ENCODE results near the gene C12orf57. TPM values are rescaled to one million over a fixed set of nuclear protein-coding genes. Genes with fewer than 3 reads are reported as not detected.

C12orf57 gene
- total RNA-seq, 1 experiment from 2014 or later, result not detected

DNA sequence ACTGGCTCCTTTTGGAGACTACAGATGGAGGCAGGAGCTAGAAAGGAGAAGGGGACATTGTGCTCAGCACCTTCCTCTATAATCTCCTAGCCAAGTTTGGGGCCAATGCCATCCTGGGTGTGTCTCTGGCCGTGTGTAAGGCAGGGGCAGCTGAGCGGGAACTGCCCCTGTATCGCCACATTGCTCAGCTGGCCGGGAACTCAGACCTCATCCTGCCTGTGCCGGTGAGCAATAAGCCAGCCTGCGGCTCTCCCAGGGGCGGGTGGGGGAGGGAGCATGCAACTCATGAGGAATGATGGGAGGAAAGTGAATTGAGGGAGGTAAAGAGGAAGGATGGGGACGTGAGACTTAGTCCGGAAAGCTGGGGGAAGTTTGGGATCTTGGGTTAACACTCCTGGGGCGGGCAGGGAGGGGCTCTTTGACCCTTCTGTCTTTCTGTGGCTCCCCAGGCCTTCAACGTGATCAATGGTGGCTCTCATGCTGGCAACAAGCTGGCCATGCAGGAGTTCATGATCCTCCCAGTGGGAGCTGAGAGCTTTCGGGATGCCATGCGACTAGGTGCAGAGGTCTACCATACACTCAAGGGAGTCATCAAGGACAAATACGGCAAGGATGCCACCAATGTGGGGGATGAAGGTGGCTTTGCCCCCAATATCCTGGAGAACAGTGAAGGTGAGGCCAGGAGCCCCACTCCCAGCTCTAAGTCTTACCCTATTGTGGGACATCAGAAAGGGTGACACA, 26.2 kb upstream of the C12orf57 start:
- DNase-seq (ENCODE audit: low spot score), result no peak

DNA sequence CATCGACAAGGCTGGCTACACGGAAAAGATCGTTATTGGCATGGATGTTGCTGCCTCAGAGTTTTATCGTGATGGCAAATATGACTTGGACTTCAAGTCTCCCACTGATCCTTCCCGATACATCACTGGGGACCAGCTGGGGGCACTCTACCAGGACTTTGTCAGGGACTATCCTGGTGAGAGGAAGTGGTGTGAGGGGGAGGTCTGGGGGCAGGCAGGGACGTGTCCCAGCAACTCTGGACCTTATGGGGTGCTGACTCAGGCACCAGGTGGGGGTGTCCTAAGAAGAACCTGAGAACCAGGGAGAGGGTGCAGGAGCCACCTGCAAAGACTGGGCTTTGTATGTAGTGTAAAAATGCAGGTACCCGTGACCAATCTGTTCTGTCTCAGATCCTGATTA, 24.2 kb upstream of the C12orf57 start:
- no peak for DNase-seq (ENCODE audit: low spot score)

- DNase-seq (ENCODE audit: low spot score), result no peak
Measured at GRCh38 chr12:6921539-6921938, 22.3 kb upstream of the C12orf57 start.

DNA sequence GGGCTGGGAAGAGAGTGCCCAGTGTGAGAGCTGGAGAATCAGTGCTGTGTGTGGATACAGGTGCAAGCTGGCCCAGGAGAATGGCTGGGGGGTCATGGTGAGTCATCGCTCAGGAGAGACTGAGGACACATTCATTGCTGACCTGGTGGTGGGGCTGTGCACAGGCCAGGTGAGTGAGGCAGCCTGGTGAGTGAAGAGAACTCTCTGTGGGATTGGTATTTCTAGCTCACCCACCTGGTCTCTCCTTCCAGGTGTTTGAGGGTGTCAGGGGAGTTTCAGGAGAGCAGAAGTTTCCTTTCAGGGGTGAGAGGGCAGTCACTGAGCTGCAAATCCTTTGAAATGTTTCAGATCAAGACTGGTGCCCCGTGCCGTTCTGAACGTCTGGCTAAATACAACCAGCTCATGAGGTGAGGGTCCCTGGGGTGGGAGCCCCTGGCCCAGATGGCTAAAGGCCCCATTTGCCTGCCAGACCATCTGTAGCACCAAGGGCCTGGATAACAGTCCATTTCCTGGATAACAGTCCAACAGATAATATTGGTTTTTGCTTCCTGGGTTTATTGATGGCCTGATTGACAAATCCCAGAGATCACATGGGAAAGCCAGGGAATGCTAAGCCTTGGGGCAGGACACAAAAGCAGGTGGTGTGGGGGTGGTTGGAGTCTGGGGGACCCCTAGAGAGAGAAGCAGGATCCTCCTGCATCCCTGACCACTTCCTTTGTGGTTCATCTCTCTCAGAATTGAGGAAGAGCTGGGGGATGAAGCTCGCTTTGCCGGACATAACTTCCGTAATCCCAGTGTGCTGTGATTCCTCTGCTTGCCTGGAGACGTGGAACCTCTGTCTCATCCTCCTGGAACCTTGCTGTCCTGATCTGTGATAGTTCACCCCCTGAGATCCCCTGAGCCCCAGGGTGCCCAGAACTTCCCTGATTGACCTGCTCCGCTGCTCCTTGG, 21.6 kb upstream of the C12orf57 start:
- DNase-seq (ENCODE audit: low spot score), result no peak

DNA sequence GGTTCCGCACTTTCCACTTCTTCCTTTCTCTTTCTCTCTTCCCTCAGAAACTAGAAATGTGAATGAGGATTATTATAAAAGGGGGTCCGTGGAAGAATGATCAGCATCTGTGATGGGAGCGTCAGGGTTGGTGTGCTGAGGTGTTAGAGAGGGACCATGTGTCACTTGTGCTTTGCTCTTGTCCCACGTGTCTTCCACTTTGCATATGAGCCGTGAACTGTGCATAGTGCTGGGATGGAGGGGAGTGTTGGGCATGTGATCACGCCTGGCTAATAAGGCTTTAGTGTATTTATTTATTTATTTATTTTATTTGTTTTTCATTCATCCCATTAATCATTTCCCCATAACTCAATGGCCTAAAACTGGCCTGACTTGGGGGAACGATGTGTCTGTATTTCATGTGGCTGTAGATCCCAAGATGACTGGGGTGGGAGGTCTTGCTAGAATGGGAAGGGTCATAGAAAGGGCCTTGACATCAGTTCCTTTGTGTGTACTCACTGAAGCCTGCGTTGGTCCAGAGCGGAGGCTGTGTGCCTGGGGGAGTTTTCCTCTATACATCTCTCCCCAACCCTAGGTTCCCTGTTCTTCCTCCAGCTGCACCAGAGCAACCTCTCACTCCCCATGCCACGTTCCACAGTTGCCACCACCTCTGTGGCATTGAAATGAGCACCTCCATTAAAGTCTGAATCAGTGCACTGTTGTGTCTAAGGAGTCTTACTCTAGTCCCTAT, 20.7 kb upstream of the C12orf57 start:
- no peak for DNase-seq (ENCODE audit: low spot score)

GRCh38 chr12:6923851-6924250, 20.0 kb upstream of the C12orf57 start:
- DNase-seq (ENCODE audit: low spot score), result no peak

- DNase-seq (ENCODE audit: low spot score), result no peak
Measured at GRCh38 chr12:6925239-6925539, 18.6 kb upstream of the C12orf57 start.

DNA sequence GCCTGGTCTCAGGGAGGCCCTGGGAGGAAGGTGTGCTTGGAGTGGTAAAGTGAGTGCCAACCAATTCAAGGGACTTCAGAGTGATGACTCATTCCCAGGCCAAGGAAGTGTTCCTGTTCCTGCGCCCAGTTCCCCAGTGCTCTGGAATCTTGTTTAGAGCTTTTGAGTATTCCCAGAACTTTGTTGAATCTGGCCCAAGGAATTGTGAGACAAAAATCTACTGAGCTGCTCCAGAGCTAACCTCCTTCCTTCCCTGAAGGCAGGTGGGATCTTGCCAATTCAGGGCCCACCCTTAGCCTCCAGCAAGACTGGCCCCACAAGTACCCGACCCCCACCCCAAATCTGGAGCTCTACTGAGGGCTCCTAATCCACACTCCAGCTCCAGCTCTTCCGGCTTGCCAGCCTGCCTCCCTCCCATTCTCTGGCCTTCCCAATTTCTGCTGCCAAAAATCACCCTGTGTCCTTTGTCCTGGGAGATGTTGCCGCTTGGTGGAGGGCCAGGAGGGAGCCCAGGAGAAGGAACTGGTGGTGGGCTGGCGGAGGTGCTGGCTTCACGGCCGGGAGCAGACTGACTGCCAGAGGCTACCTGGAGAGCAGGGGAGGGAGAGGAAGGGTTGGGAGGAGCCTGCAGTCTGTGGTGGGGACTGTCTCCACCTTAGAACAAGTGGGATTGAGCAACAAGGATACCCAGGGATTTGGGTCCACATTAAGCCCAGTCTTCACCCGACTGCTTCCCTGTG, 18.1 kb upstream of the C12orf57 start:
- peak; percentile 90 for DNase-seq (ENCODE audit: low spot score)

GRCh38 chr12:6927379-6928021, 16.3 kb upstream of the C12orf57 start, which contains the start of gene ATN1:
ATN1 (plus strand) TSS chr12:6927959; CDS start chr12:6934002, 6,043 bp downstream.
- no peak for DNase-seq (ENCODE audit: low spot score)

- no peak for DNase-seq (ENCODE audit: low spot score)
Measured at GRCh38 chr12:6928022-6928702, 15.7 kb upstream of the C12orf57 start.

DNA sequence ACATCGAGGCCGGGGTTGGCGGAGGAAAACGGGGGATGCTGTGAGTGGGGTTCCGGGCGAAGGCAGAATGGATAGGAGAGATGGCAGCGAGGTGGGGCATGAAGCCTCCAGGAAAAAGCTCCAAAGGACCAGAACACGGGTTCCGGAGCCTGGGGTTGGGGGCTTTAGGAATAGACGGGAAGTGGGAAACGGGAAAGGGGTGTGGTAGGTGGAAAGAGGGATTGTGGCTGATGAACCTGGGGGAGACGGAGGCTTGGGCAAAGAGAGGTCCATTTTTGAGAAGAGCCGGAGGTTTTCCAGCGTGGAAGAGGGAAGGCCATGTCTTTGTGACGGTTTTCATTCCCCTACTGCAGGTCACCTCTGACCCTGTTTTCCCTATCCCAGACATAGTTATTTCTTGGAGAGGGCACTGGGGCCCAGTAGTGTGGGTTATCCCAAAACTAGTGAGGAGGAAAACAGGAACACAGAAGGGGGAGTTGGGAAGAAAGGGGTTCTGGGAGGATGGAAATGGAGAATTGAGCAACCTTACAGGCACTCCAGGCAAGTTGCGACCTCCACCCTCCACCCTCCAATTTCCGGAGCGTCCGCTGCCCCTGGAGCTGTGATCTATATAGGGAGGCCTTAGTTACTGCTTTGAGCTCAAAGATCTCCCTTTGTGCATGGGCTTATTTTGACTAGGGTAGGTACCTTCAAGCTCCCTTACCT, 15.0 kb upstream of the C12orf57 start:
- DNase-seq (ENCODE audit: low spot score), result no peak

- no peak for DNase-seq (ENCODE audit: low spot score)
Measured at GRCh38 chr12:6929466-6930452, 14.1 kb upstream of the C12orf57 start.

GRCh38 chr12:6932766-6933165, 11.1 kb upstream of the C12orf57 start:
- DNase-seq (ENCODE audit: low spot score), result no peak

- peak; percentile 33 for DNase-seq (ENCODE audit: low spot score)
Measured at GRCh38 chr12:6934110-6934509, 9.7 kb upstream of the C12orf57 start.

DNA sequence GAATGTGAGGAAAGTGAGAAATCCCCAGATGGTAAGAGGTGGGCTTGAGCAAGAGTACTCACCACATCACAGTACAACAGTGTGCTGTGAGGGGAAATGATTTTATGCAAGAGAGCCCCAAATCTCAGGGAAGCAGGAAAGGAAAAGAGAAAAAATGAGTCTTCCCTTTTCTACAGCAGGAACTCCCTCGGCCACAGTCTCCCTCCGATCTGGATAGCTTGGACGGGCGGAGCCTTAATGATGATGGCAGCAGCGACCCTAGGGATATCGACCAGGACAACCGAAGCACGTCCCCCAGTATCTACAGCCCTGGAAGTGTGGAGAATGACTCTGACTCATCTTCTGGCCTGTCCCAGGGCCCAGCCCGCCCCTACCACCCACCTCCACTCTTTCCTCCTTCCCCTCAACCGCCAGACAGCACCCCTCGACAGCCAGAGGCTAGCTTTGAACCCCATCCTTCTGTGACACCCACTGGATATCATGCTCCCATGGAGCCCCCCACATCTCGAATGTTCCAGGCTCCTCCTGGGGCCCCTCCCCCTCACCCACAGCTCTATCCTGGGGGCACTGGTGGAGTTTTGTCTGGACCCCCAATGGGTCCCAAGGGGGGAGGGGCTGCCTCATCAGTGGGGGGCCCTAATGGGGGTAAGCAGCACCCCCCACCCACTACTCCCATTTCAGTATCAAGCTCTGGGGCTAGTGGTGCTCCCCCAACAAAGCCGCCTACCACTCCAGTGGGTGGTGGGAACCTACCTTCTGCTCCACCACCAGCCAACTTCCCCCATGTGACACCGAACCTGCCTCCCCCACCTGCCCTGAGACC, 8.2 kb upstream of the C12orf57 start:
- no peak for DNase-seq (ENCODE audit: low spot score)

DNA sequence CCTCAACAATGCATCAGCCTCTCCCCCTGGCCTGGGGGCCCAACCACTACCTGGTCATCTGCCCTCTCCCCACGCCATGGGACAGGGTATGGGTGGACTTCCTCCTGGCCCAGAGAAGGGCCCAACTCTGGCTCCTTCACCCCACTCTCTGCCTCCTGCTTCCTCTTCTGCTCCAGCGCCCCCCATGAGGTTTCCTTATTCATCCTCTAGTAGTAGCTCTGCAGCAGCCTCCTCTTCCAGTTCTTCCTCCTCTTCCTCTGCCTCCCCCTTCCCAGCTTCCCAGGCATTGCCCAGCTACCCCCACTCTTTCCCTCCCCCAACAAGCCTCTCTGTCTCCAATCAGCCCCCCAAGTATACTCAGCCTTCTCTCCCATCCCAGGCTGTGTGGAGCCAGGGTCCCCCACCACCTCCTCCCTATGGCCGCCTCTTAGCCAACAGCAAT, 7.6 kb upstream of the C12orf57 start:
- DNase-seq (ENCODE audit: low spot score), result no peak

GRCh38 chr12:6936636-6937480, 7.0 kb upstream of the C12orf57 start:
- no peak for DNase-seq (ENCODE audit: low spot score)
